GM12878 (cell line): ENCODE measurements around the gene GLI1. TPM values are rescaled to one million over a fixed set of nuclear protein-coding genes. Genes with fewer than 3 reads are reported as not detected.

ENCODE experiments used
- BHLHE40 ChIP-seq, 2 experiments: fragments of 450-650 bp in 1 of 2; IDR thresholded peaks; 2 replicates each; pipeline ENCODE4 v1.6.1; 2011 to 2017; ENCODE audit warnings: low read depth in 2 of 2, borderline replicate concordance in 1 of 2, improper control_type of control experiment in 1 of 2, low read length in 1 of 2, mild to moderate bottlenecking in 1 of 2
- CEBPB ChIP-seq, 2 experiments: fragments of 150-350 bp in 1 of 2; IDR thresholded peaks; 2 replicates each; pipeline ENCODE4 v1.6.1; 2012 to 2014; ENCODE audit warnings: low read depth in 2 of 2, low read length in 2 of 2, borderline replicate concordance in 1 of 2, inconsistent platforms in 1 of 2
- CHD1 ChIP-seq: IDR thresholded peaks from 2 replicates; pipeline ENCODE4 v1.6.1; 2012; ENCODE audit warnings: low read depth, low read length, improper control_type of control experiment
- CREM ChIP-seq: IDR thresholded peaks from 2 replicates; pipeline ENCODE4 v1.6.1; 2014; ENCODE audit warnings: antibody characterized with exemption, low read depth
- EED ChIP-seq: sonication (generic); IDR thresholded peaks from 2 replicates; pipeline ENCODE4 v1.6.1; 2016; ENCODE audit warnings: antibody characterized with exemption, low read depth
- GABPA ChIP-seq: IDR thresholded peaks from 2 replicates; pipeline ENCODE4 v1.6.1; 2014; ENCODE audit warnings: antibody characterized with exemption, low read depth, mild to moderate bottlenecking, inconsistent platforms
- IKZF1 ChIP-seq: fragments of 450-650 bp; conservative IDR thresholded peaks from 2 replicates; pipeline ENCODE4 v1.6.1; 2017; ENCODE audit warnings: antibody characterized with exemption, mild to moderate bottlenecking
- JUND ChIP-seq: IDR thresholded peaks from 2 replicates; pipeline ENCODE4 v1.6.1; 2012; ENCODE audit warnings: low read depth, mild to moderate bottlenecking, low read length, improper control_type of control experiment, moderate library complexity
- NBN ChIP-seq: fragments of 450-650 bp; IDR thresholded peaks from 2 replicates; pipeline ENCODE4 v1.6.1; 2016
- NR2C2 ChIP-seq: IDR thresholded peaks from 2 replicates; pipeline ENCODE4 v1.6.1; 2011; ENCODE audit warnings: borderline replicate concordance, low read depth; ENCODE audit not compliant: control insufficient read depth, insufficient read length
- NRF1 ChIP-seq: conservative IDR thresholded peaks from 2 replicates; pipeline ENCODE4 v1.6.1; 2011; ENCODE audit warnings: mild to moderate bottlenecking, low read depth, low read length, improper control_type of control experiment
- PAX8 ChIP-seq: fragments of 450-650 bp; IDR thresholded peaks from 2 replicates; pipeline ENCODE4 v1.6.1; 2017; ENCODE audit warnings: mild to moderate bottlenecking, moderate library complexity
- PML ChIP-seq: IDR thresholded peaks from 2 replicates; pipeline ENCODE4 v1.6.1; 2012; ENCODE audit warnings: low read length, inconsistent platforms
- POLR2A ChIP-seq: IDR thresholded peaks from 2 replicates; pipeline ENCODE4 v1.6.1; 2011; ENCODE audit warnings: low read depth, mild to moderate bottlenecking, low read length
- POU2F2 ChIP-seq: IDR thresholded peaks from 3 replicates; pipeline ENCODE4 v1.6.1; 2011; ENCODE audit warnings: low read depth, mild to moderate bottlenecking, low read length, borderline replicate concordance
- RAD21 ChIP-seq: IDR thresholded peaks from 2 replicates; pipeline ENCODE4 v1.6.1; 2011; ENCODE audit warnings: mild to moderate bottlenecking, low read depth, low read length, moderate library complexity; ENCODE audit not compliant: insufficient read depth
- RB1 ChIP-seq: fragments of 450-650 bp; formaldehyde crosslinking; IDR thresholded peaks from 2 replicates; pipeline ENCODE4 v1.6.1; 2017; ENCODE audit warnings: mild to moderate bottlenecking, borderline replicate concordance
- RCOR1 ChIP-seq: conservative IDR thresholded peaks from 2 replicates; pipeline ENCODE4 v1.6.1; 2012; ENCODE audit warnings: low read depth, low read length, improper control_type of control experiment
- SMARCA5 ChIP-seq: fragments of 450-650 bp; IDR thresholded peaks from 2 replicates; pipeline ENCODE4 v1.6.1; 2017; ENCODE audit warnings: mild to moderate bottlenecking
- SMC3 ChIP-seq: IDR thresholded peaks from 2 replicates; pipeline ENCODE4 v1.6.1; 2011; ENCODE audit warnings: low read length, improper control_type of control experiment, borderline replicate concordance
- SPI1 ChIP-seq: IDR thresholded peaks from 2 replicates; pipeline ENCODE4 v1.6.1; 2011; ENCODE audit warnings: low read depth, mild to moderate bottlenecking, low read length, moderate library complexity, borderline replicate concordance; ENCODE audit not compliant: insufficient read depth
- SREBF1 ChIP-seq: IDR thresholded peaks from 2 replicates; pipeline ENCODE4 v1.6.1; 2012; ENCODE audit warnings: mild to moderate bottlenecking, low read length
- SRF ChIP-seq, 2 experiments: IDR thresholded peaks; 2 replicates each; pipeline ENCODE4 v1.6.1; 2011; ENCODE audit warnings: low read depth in 2 of 2, low read length in 2 of 2, mild to moderate bottlenecking in 1 of 2, moderate library complexity in 1 of 2
- SUZ12 ChIP-seq: fragments of 200-600 bp; sonication (generic); IDR thresholded peaks from one replicate; pipeline ENCODE4 v1.6.1; 2018; ENCODE audit warnings: antibody characterized with exemption, mild to moderate bottlenecking; ENCODE audit not compliant: unreplicated experiment
- YBX1 ChIP-seq: fragments of 450-650 bp; IDR thresholded peaks from 2 replicates; pipeline ENCODE4 v1.6.1; 2016; ENCODE audit warnings: antibody characterized with exemption
- polyA plus RNA-seq, 11 experiments: library from polyadenylated mRNA; depleted of rRNA in 4 of 11; unstranded in 6 of 11; stranded (reverse) in 5 of 11; fragments of >200 nt; fragmentation: Nextera tagmentation in 4 of 11; fragmentation: Illumina TruSeq in 1 of 11; extraction: Ambion mirVana in 4 of 11; extraction: Trizol in 1 of 11; gene quantifications; 1 replicate in 1 of 11; 2 replicates in 10 of 11; pipeline versions ENCODE4 v1.2.1 to v1.2.3, GENCODE V29; 2011 to 2016; ENCODE audit warnings: inconsistent platforms in 2 of 11, missing spikeins in 2 of 11, low read depth in 1 of 11
- total RNA-seq, 4 experiments: library from RNA; depleted of rRNA in 3 of 4; stranded (reverse); fragments of >200 nt in 3 of 4; fragmentation: Illumina TruSeq in 1 of 4; extraction: Trizol in 1 of 4; gene quantifications; 2 replicates each; pipeline versions ENCODE4 v1.2.1 to v1.2.3, GENCODE V29; 2013 to 2021
- TF ChIP-seq, protein P1 (sequence below): IDR thresholded peaks from 2 replicates; pipeline ENCODE4 v1.6.1; 2012; ENCODE audit warnings: low read depth, low read length, improper control_type of control experiment
- TF ChIP-seq, protein P2 (sequence below), 3 experiments: IDR thresholded peaks in 2 of 3; conservative IDR thresholded peaks in 1 of 3; 2 replicates each; pipeline ENCODE4 v1.5.1; 2011; ENCODE audit warnings: low read depth in 3 of 3, low read length in 3 of 3, mild to moderate bottlenecking in 3 of 3, control low read depth in 2 of 3, moderate library complexity in 2 of 3, inconsistent platforms in 1 of 3, mixed read lengths in 1 of 3; ENCODE audit not compliant: control insufficient read depth in 2 of 3, insufficient read depth in 1 of 3; ENCODE audit errors: extremely low read depth in 1 of 3
- TF ChIP-seq, protein P3 (sequence below): IDR thresholded peaks from 2 replicates; pipeline ENCODE4 v1.6.1; 2012; ENCODE audit warnings: low read length, inconsistent platforms

Gene GLI1
- total and polyA plus RNA-seq, 10 of the 15 experiments (the other 5 are each of a cell fraction or from before 2014, with no cell fraction given) = 0.27 to 1.2 (median 0.49) TPM

DNA sequence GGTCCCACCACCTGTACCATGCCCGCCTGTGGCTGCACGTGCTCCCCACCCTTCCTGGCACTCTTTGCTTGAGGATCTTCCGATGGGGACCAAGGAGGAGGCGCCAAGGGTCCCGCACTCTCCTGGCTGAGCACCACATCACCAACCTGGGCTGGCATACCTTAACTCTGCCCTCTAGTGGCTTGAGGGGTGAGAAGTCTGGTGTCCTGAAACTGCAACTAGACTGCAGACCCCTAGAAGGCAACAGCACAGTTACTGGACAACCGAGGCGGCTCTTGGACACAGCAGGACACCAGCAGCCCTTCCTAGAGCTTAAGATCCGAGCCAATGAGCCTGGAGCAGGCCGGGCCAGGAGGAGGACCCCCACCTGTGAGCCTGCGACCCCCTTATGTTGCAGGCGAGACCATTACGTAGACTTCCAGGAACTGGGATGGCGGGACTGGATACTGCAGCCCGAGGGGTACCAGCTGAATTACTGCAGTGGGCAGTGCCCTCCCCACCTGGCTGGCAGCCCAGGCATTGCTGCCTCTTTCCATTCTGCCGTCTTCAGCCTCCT lies 3.4 kb upstream of the GLI1 start (continued):
- TF ChIP-seq JUND (no peak), IKZF1 (no peak), YBX1 (no peak), SRF (IDR thresholded peaks at IDR 0.05; ENCODE audit: low read depth in 2 of 2, low read length in 2 of 2) (no peak), PAX8 (no peak), POLR2A (0 out of 2 replicates have a peak, but pooled peaks have one; percentile 17), RB1 (peak; percentile 33; the same call in 1 of the 2 replicates), CEBPB (IDR thresholded peaks at IDR 0.05; ENCODE audit: borderline replicate concordance in 1 of 2, low read depth in 2 of 2, low read length in 2 of 2) (no peak), SREBF1 (no peak), RAD21 (peak; percentile 47), CHD1 (no peak), RCOR1 (no peak), EED (no peak), BHLHE40 (IDR thresholded peaks at IDR 0.05; ENCODE audit: borderline replicate concordance in 1 of 2, low read depth in 2 of 2, low read length in 1 of 2) (peak in 1 of 2 experiments; percentile 55; a peak in 1 of 4 replicates), NRF1 (no peak), SMC3 (peak; percentile 54; the same call in 1 of the 2 replicates), GABPA (no peak), SUZ12 (no peak), PML (no peak), SMARCA5 (no peak), CREM (no peak), SPI1 (no peak), NR2C2 (no peak), POU2F2 (no peak), NBN (0 out of 2 replicates have a peak, but pooled peaks have one; percentile 48)
- TF ChIP-seq, protein P1, sequence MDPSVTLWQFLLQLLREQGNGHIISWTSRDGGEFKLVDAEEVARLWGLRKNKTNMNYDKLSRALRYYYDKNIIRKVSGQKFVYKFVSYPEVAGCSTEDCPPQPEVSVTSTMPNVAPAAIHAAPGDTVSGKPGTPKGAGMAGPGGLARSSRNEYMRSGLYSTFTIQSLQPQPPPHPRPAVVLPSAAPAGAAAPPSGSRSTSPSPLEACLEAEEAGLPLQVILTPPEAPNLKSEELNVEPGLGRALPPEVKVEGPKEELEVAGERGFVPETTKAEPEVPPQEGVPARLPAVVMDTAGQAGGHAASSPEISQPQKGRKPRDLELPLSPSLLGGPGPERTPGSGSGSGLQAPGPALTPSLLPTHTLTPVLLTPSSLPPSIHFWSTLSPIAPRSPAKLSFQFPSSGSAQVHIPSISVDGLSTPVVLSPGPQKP = no peak
- TF ChIP-seq, protein P2, sequence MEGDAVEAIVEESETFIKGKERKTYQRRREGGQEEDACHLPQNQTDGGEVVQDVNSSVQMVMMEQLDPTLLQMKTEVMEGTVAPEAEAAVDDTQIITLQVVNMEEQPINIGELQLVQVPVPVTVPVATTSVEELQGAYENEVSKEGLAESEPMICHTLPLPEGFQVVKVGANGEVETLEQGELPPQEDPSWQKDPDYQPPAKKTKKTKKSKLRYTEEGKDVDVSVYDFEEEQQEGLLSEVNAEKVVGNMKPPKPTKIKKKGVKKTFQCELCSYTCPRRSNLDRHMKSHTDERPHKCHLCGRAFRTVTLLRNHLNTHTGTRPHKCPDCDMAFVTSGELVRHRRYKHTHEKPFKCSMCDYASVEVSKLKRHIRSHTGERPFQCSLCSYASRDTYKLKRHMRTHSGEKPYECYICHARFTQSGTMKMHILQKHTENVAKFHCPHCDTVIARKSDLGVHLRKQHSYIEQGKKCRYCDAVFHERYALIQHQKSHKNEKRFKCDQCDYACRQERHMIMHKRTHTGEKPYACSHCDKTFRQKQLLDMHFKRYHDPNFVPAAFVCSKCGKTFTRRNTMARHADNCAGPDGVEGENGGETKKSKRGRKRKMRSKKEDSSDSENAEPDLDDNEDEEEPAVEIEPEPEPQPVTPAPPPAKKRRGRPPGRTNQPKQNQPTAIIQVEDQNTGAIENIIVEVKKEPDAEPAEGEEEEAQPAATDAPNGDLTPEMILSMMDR (IDR thresholded peaks at IDR 0.05 in 2 of 3, conservative IDR thresholded peaks at IDR 0.05 in 1 of 3; ENCODE audit: control insufficient read depth in 2 of 3, extremely low read depth in 1 of 3, insufficient read depth in 1 of 3, low read depth in 3 of 3, low read length in 3 of 3) = peak; percentile 72 to 83 (median 80)
- TF ChIP-seq, protein P3, sequence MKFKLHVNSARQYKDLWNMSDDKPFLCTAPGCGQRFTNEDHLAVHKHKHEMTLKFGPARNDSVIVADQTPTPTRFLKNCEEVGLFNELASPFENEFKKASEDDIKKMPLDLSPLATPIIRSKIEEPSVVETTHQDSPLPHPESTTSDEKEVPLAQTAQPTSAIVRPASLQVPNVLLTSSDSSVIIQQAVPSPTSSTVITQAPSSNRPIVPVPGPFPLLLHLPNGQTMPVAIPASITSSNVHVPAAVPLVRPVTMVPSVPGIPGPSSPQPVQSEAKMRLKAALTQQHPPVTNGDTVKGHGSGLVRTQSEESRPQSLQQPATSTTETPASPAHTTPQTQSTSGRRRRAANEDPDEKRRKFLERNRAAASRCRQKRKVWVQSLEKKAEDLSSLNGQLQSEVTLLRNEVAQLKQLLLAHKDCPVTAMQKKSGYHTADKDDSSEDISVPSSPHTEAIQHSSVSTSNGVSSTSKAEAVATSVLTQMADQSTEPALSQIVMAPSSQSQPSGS = no peak
